HG03521 (cell line): Measurements from ENCODE around the gene CD9.
"Not testable (repeated sequence)": the region's sequence is repeated elsewhere in the genome, so short reads cannot be mapped to it uniquely, and the experiment has no call there.

Experiments
- ATAC-seq: cut with Tn5 transposase; IDR thresholded peaks from one replicate; pipeline ENCODE4 v1.9.1; 2021; ENCODE audit warnings: mild to moderate bottlenecking, moderate library complexity; ENCODE audit not compliant: unreplicated experiment

The CD9 gene

DNA sequence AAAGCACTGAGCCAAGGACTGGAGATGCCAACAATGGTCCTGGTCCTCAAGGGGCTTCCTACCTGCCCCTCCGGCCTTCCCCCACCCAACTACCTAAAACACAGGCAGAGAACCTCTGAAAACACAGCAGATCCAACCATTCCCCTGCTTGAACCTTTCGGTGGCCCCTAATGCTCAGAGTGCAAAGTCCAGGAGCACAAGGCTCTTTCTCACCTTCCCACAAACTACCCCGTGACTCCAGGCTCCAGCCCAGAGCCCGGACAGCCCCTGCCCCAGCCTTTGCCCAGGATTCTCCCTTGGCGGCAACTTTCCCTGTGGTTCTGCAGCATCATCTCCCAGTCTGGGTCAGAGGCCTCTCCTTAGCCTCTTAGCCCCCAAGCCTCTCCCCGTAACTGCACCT lies 1.6 kb upstream of the CD9 start:
- ATAC-seq, result no peak

DNA sequence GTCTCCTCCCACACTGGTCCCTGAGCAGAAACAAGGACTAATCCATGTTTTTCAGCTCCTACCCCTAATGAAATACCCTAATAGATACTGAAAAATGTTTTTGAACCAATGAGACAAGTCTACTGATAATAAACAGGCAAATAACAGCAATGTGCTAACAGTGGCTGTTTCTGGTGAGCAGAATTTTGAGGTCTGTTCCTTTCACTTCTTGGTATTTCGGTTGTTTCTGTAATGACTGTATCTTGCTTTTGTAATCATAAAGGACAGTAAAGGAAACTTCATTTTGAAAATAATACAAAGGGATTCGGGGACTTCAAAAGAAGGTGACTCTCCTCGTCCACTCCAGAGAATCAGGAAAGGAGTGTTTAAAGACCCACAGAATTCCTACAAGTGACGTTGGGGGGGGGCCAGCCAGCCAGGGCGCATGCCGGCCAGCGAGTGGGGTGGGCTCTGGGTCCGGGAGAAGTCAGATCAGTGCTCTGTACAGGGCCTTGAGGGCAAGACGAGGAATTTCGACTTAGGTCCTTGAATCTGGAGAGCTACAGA lies 1.1 kb upstream of the CD9 start:
- ATAC-seq, result no peak

- no peak for ATAC-seq
These were observed 507 bp upstream of the CD9 start for GRCh38 chr12:6199531-6200255.

GRCh38 chr12:6201213-6201608 lies 1.0 kb downstream of the CD9 start:
- no peak for ATAC-seq

DNA sequence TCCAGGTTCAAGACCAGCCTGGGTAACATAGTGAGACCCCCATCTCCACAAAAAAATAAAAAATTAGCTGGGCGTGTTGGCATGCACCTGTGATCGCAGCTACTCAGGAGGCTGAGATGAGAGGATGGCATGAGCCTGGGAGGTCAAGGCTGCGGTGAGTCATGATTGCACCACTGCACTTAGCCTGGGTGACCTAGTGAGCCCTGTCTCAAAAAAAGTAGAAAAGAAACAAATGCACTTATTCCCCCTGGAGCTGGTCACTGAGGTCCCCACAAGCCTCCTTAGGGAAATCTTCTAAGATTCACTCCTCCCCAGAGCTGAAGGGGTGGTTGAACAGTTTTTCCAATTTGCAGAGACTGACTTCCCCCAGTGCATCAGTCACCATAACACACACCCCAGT lies 1.6 kb downstream of the CD9 start:
- ATAC-seq, result no peak

GRCh38 chr12:6202304-6202703 lies 2.1 kb downstream of the CD9 start:
- ATAC-seq, result no peak

DNA sequence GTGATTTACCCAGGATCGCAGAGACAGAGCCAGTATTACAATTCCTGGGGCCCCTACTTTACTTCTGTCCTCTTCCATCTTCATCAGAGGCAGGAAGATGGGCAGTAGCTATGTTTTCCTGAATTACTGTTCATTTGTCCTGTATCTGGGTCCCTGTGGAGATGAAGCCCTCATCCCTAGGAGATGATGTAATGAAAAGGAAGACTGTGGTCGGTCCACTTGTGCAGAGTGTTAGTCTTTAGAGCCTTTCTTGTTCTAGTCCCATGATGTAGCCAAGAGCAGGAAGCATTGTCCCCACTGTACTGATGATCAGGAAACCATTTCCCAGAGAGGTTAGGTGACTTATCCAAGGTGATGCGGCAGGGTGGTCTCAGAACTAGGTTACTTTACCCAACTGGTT lies 2.6 kb downstream of the CD9 start:
- no peak for ATAC-seq

DNA sequence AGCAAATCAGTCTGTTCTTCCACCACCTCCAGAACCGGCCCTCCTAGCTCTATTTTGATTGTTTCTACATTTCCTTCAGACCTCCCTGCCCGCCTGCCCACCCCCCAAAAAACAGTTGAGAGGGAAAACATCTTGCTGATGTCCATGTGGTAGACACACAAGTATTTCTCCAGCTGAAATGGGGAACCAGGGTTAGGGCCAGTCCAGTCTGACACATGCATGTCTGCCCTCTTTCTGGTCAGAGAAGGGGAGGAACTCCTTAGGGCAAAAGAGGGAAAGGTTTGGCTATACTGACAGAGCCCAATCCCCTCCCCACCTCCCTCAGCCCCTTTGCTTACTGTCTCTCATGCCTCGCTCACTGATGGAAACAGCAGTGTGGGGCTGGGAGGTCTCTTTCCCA lies 3.4 kb downstream of the CD9 start:
- ATAC-seq, result no peak

DNA sequence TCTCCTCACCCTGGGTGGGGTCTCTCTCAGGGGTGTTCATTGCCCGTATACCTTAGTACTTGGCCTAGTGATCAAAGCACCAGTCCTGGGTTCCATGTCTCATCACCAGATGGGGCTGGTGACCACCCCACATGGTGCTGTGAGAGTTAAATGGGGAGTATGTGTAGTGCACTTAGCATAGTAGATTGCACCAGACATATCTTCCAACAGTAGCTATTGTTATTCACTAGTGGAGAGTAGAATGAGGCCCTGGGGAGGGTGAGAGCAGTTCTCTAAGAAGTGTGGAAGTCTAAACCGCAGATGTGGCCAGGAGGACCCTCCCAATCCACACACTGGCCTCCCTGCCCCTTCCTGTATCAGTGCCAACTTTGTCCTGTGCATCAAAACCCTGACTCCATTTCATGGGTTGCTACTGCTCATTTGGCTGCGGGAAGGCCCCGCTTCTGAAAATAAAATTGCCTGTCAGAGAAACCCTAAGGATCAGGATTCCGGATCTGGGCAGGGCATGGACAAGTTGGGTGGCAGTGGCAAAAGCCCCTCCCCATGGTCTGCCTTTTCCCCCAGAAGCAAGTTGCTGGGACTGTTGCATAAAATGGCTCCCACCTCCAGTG lies 4.4 kb downstream of the CD9 start:
- ATAC-seq, result no peak

- no peak for ATAC-seq
These were observed 4.9 kb downstream of the CD9 start for GRCh38 chr12:6205144-6205539.

DNA sequence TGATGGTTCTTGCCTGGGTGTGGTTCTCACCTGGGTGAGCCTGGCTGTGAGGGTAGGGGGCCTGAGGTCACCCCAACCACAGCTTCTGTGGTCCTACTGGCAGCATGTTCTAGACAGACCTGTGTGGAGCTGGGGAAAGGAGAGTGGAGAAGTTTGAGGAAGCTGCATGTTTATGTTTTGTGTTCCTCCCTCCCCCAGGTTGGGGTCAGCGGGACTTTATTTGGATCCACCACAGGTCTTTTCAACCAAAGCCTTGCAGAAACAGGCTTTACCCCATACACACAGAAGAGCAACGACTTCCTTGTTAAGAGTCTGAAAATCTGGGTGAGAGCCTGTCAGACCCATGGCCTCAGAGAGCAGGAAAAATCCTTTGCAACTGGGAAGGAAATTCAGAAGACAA lies 5.6 kb downstream of the CD9 start:
- no peak for ATAC-seq

DNA sequence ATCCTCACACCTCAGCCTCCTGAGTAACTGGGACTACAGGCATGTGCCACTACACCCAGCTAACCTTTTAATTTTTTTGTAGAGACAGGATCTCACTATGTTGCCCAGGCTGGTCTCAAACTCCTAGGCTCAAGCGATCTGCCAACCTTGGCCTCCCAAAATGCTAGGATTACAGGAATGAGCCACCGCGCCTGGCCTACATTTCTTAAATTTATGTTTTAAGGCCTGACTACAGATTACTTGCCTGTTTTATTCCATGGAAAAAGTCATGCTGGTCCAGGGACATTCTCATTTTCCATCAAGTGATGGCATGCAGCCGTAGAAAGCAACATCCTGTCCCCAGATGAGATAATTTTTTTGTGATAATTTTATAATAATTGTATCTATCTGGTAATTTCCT lies 6.1 kb downstream of the CD9 start:
- no peak for ATAC-seq

DNA sequence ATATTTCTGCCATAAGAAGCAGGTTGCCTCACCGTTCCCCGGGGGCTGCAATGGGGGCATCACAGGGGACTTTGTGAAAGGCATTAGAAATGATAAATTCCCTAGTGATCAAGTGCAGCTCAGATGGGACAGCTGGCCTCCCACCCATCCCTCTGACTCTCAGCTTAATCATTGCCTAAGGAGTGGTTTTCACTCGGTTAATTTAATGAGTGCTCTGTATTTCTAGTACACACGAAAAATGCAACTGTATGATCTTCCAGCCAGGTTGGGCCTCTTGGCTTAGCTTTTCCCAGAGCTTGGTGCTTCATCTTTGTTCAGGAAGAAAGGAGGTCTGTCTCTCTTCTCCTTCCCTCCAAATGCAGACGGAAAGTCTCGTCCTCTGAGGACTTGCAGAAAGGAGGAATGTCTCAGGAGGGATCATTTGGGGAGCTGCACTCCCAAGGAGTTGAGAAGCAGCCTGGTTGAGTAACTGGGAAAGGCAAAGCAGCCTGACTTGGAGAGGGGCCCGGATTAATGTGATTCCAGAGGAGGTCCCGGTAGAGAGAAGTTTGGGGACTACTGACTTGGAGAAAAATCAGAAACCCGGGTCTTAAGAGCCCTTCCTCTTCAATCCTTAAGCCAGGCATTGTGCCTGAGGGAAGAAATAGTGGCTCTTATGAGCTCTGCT lies 7.2 kb downstream of the CD9 start:
- ATAC-seq, result no peak

GRCh38 chr12:6208130-6208529 lies 7.9 kb downstream of the CD9 start:
- no peak for ATAC-seq

DNA sequence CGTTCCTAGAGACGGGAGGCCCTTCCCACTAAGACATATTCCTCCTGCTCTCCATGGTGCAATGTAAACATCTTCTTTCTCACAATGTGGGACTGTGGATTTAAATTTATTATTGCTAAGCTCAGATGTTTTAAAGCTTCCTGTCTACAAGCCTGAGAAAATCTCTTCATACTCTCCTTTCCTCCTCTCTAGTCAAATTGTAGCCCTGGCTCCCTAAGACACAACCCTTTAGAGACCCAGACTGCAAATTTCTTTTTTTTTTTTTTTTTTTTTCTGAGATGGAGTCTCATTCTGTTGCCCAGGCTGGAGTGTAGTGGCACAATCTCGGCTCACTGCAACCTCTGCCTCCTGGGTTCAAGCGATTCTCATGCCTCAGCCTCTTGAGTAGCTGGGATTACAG lies 9.2 kb downstream of the CD9 start:
- not testable (repeated sequence) for ATAC-seq

DNA sequence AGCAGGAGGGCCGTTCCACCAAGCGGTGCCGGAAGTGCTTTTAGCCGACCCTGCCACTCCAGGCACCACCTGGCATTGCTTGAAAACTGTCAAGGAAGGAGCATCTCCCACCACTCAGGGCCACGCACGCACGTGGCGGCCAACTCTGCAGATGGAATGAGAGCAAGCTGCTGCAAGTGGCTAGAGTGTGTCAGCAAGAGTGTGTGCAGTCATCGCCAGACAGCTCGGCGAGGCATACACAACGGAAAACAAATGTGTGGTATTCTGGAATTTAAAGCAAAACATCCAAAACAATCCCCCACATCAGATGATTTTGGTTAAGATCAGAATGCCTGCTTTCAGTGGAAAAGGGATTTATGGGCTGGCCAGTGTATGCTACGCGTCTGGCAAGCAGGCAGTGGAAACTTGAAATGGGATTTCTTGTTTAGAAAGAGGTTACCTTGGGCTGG lies 11.2 kb downstream of the CD9 start:
- no peak for ATAC-seq

DNA sequence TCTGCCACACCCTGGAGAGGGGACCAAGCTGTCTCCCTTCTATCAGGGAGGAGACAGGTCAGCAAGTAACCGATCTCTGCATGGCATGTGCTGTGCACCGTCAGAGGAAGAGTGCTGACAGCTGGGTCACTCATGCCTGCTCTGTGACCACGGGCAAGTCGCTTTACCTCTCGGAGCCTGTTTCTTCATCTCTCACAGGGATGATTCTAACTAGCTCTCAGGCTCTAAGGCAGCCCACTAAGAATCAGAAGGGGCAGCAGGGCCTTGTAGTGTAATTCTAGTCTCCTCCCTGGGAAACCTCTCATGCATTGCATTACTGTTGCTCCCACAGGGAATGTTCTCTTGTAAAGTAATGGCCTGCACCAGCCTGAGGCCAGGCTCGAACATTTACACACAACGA lies 11.9 kb downstream of the CD9 start:
- ATAC-seq, result no peak

DNA sequence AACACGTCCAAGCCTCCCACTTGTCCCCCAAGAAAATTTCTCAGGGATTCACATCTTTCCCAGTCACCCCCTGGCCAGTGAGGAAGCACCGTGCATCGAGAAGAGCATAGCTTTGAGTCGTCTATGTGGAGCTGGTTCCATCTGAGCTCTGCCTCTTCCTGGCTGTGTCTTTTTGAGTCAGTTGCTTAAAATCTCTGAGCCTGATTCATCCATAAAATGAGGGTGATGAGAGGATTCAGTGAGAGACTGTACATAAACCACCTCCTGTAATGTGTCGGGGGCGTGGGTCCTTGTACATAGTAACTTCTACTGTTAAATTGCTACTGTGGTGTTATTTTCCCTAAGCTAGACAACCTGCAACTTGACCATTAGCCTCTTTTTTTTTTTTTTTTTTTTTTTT lies 13.8 kb downstream of the CD9 start:
- no peak for ATAC-seq

GRCh38 chr12:6214633-6215032 lies 14.4 kb downstream of the CD9 start:
- ATAC-seq, result no peak

DNA sequence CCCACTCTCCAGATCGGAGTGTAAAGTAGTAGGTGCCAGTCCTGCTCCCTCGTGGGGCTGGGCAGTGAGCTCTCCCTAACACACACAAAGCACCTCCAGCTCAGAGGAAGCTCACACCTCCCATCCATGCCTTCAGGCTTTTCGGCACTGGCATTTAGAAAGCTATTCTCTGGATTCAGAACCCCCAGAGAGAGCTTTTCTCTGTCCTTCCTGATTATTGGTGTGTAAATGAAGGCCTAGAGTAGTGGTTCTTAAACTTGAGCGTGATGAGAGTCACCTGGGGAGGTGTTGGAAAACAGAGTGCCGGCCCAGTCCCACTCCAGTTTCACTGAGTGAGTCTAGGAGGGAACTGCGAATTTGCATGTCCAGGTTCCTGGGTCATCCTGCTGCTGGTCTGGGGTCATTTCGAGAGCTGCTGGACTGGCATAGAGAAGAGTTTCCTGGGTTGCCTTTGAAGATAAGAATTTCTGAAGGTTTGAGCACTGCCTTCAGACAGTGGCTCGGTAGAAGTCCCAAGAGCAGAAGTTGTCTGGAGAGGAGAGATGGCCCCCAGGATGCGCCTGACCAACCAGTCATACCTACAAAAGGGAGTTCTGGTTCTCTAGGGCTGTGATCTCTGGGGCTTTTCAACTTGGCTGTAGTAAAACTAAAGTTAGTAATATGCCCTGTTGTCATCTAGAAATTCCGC lies 15.1 kb downstream of the CD9 start:
- no peak for ATAC-seq

GRCh38 chr12:6215932-6216494 lies 15.8 kb downstream of the CD9 start:
- ATAC-seq, result no peak
